Esophagus (tissue), 2 donors: ENCODE data around the gene NTRK2. TPM values are rescaled to one million over a fixed set of nuclear protein-coding genes. Genes with fewer than 3 reads are reported as not detected.

Source experiments
- H3K27ac ChIP-seq, 2 donors: one replicate each; pipeline ENCODE4 v1.5.1; 2013; ENCODE audit warnings: low read depth in 2 of 2, mild to moderate bottlenecking in 2 of 2, inconsistent platforms in 1 of 2, low read length in 1 of 2, moderate library complexity in 1 of 2
- H3K27me3 ChIP-seq, 2 donors: one replicate each; pipeline ENCODE4 v1.6.1; 2013; ENCODE audit warnings: low read length in 2 of 2, control low read depth in 1 of 2, mild to moderate bottlenecking in 1 of 2; ENCODE audit not compliant: insufficient read depth in 2 of 2, control insufficient read depth in 1 of 2
- H3K36me3 ChIP-seq, 2 donors: one replicate each; pipeline ENCODE4 v1.6.1; 2013; ENCODE audit warnings: low read length in 1 of 2; ENCODE audit not compliant: control insufficient read depth in 2 of 2, insufficient read depth in 2 of 2
- H3K4me1 ChIP-seq, 2 donors: one replicate each; pipeline ENCODE4 v1.6.1; 2013; ENCODE audit warnings: low read length in 1 of 2; ENCODE audit not compliant: control insufficient read depth in 2 of 2, insufficient read depth in 2 of 2
- H3K4me3 ChIP-seq, 2 donors: one replicate each; pipeline ENCODE4 v1.5.1; 2013; ENCODE audit warnings: low read length in 2 of 2, mild to moderate bottlenecking in 2 of 2, low read depth in 1 of 2, moderate library complexity in 1 of 2
- H3K9me3 ChIP-seq, 2 donors: one replicate each; pipeline ENCODE4 v1.6.1; 2013; ENCODE audit warnings: mild to moderate bottlenecking in 2 of 2, low read depth in 1 of 2, low read length in 1 of 2, moderate library complexity in 1 of 2; ENCODE audit not compliant: control insufficient read depth in 2 of 2, insufficient read depth in 1 of 2
- WGBS, 2 donors: extraction: QIAGEN DNeasy Blood & Tissue Kit; methylation state at CpG; one replicate each; pipeline ENCODE4 v1.1.7; 2013; 5-methylcytosine and 5-hydroxymethylcytosine counted together
- polyA plus RNA-seq, 2 donors: library from polyadenylated mRNA; stranded (reverse); fragments of 200-250 nt; gene quantifications; one replicate each; pipeline ENCODE4 v1.2.3, GENCODE V29; 2013
- donor health status: healthy with polysubstance abuse.
- donor health status: Bipolar disorder and iron deficiency.

Gene NTRK2
- polyA plus RNA-seq, 2 donors = 1.2 to 3.6 TPM

- no peaks in the 10 kb centered on the region for H3K27me3 ChIP-seq
- 51 to 55% methylated on average over 5 of the region's 5 CpGs for WGBS, 2 donors
- no peaks in the 10 kb centered on the region for H3K9me3 ChIP-seq
- H3K4me1 ChIP-seq = no peaks in the 10 kb centered on the region
- H3K36me3 ChIP-seq = no peaks in the 10 kb centered on the region
- H3K4me3 ChIP-seq = no peak overlapping the region
- no peak overlapping the region for H3K27ac ChIP-seq
Observed at GRCh38 chr9:84804951-84805694, 135.6 kb downstream of the NTRK2 start.

- H3K27me3 ChIP-seq = no peaks in the 10 kb centered on the region
- no peak overlapping the region for H3K27ac ChIP-seq
- no peak overlapping the region for H3K4me3 ChIP-seq
- no peaks in the 10 kb centered on the region for H3K36me3 ChIP-seq
- WGBS, 2 donors = 91 to 92% methylated on average over 5 of the region's 5 CpGs
- H3K4me1 ChIP-seq = no peaks in the 10 kb centered on the region
- no peaks in the 10 kb centered on the region for H3K9me3 ChIP-seq
Observed at GRCh38 chr9:84807431-84807830, 137.9 kb downstream of the NTRK2 start.

- Histone ChIP-seq H3K9me3 (no peaks in the 10 kb centered on the region), H3K4me3 (no peak overlapping the region), H3K4me1 (no peaks in the 10 kb centered on the region), H3K27ac (no peak overlapping the region), H3K27me3 (no peaks in the 10 kb centered on the region), H3K36me3 (no peaks in the 10 kb centered on the region)
- WGBS, 2 donors = 73 to 79% methylated on average over 4 of the region's 4 CpGs
Observed at GRCh38 chr9:84807870-84808390, 138.4 kb downstream of the NTRK2 start.

GRCh38 chr9:84808416-84808815 is 138.9 kb downstream of the NTRK2 start:
- Histone ChIP-seq H3K36me3 (no peaks in the 10 kb centered on the region), H3K4me3 (no peak overlapping the region), H3K27me3 (no peaks in the 10 kb centered on the region), H3K9me3 (no peaks in the 10 kb centered on the region), H3K27ac (no peak overlapping the region), H3K4me1 (no peaks in the 10 kb centered on the region)

GRCh38 chr9:84811072-84811750 is 141.7 kb downstream of the NTRK2 start:
- H3K36me3 ChIP-seq = no peaks in the 10 kb centered on the region
- WGBS, 2 donors = 65 to 74% methylated on average over 4 of the region's 4 CpGs
- H3K27me3 ChIP-seq = no peaks in the 10 kb centered on the region
- H3K4me3 ChIP-seq = no peak overlapping the region
- no peaks in the 10 kb centered on the region for H3K4me1 ChIP-seq
- H3K27ac ChIP-seq = no peak overlapping the region
- H3K9me3 ChIP-seq = no peaks in the 10 kb centered on the region

- Histone ChIP-seq H3K9me3 (no peaks in the 10 kb centered on the region), H3K27ac (no peak overlapping the region), H3K27me3 (no peaks in the 10 kb centered on the region), H3K4me1 (no peaks in the 10 kb centered on the region), H3K4me3 (no peak overlapping the region), H3K36me3 (no peaks in the 10 kb centered on the region)
- 68 to 87% methylated on average over 1 of the region's 1 CpG for WGBS, 2 donors
Observed at GRCh38 chr9:84811751-84812074, 142.2 kb downstream of the NTRK2 start.

GRCh38 chr9:84812355-84812754 is 142.8 kb downstream of the NTRK2 start:
- Histone ChIP-seq H3K4me1 (no peaks in the 10 kb centered on the region), H3K9me3 (no peaks in the 10 kb centered on the region), H3K36me3 (no peaks in the 10 kb centered on the region), H3K27me3 (no peaks in the 10 kb centered on the region), H3K4me3 (no peak overlapping the region), H3K27ac (no peak overlapping the region)
- WGBS, 2 donors = 90 to 92% methylated on average over 5 of the region's 5 CpGs

- Histone ChIP-seq H3K4me3 (no peak overlapping the region), H3K9me3 (no peaks in the 10 kb centered on the region), H3K27me3 (no peaks in the 10 kb centered on the region), H3K27ac (no peak overlapping the region), H3K36me3 (no peaks in the 10 kb centered on the region), H3K4me1 (no peaks in the 10 kb centered on the region)
- WGBS, 2 donors = 82 to 84% methylated on average over 3 of the region's 3 CpGs
Observed at GRCh38 chr9:84812847-84813246, 143.3 kb downstream of the NTRK2 start.

- Histone ChIP-seq H3K27ac (no peak overlapping the region), H3K36me3 (no peaks in the 10 kb centered on the region), H3K4me3 (no peak overlapping the region), H3K27me3 (no peaks in the 10 kb centered on the region), H3K4me1 (peaks cover 0 to 3% of the 10 kb centered on the region in 2 donors), H3K9me3 (no peaks in the 10 kb centered on the region)
- 94 to 99% methylated on average over 1 of the region's 1 CpG for WGBS, 2 donors
Observed at GRCh38 chr9:84815554-84815953, 146.0 kb downstream of the NTRK2 start.

- H3K36me3 ChIP-seq = no peaks in the 10 kb centered on the region
- H3K27me3 ChIP-seq = no peaks in the 10 kb centered on the region
- no peak overlapping the region for H3K4me3 ChIP-seq
- no peaks in the 10 kb centered on the region for H3K9me3 ChIP-seq
- no peak overlapping the region for H3K27ac ChIP-seq
- peaks cover 0 to 3% of the 10 kb centered on the region in 2 donors for H3K4me1 ChIP-seq
- 89% methylated on average over 6 of the region's 6 CpGs for WGBS, 2 donors
Observed at GRCh38 chr9:84817038-84817437, 147.5 kb downstream of the NTRK2 start.
